ENCODE measurements around the gene ADRA2B. TPM values are rescaled to one million over a fixed set of nuclear protein-coding genes. Genes with fewer than 3 reads are reported as not detected.
A peak's percentile ranks its signal among the peaks of the same experiment; 100 is the strongest.

ADRA2B gene
- total RNA-seq, 1 experiment from 2014 or later, result 0.28 TPM

GRCh38 chr2:96147593-96148201 is 31.3 kb upstream of the ADRA2B start:
- ChIA-PET POLR2A (no interaction called here), CTCF (interaction anchor here (0.7 to 2.2 kb wide), 2 partner anchors 16 to 27 kb away, joined by 3 to 7 read pairs; no protein-coding TSS in a partner anchor)
- no TSS peak for BruUV-seq (replicated peaks)
- DNase-seq (ENCODE audit: low read depth, low spot score) (no peak), ATAC-seq (no peak)
- Histone ChIP-seq H3K4me1 (ENCODE audit: control insufficient read depth, insufficient read depth, low read length) (peaks cover 29% of the 10 kb centered on the region), H3K27me3 (ENCODE audit: control insufficient read depth, insufficient read depth, low read length) (no peaks in the 10 kb centered on the region), H3K4me3 (ENCODE audit: low read depth in 2 of 2, low read length in 2 of 2) (no peak overlapping the region), H3K27ac (ENCODE audit: low read length) (peak overlapping the region; percentile 57; the same call in 1 of the 2 replicates), H3K9me3 (ENCODE audit: control insufficient read depth, insufficient read depth, low read depth, low read length) (no peaks in the 10 kb centered on the region), H3K36me3 (ENCODE audit: control insufficient read depth, insufficient read depth, low read length) (no peaks in the 10 kb centered on the region)
- TF ChIP-seq SIN3A (IDR thresholded peaks at IDR 0.05; ENCODE audit: borderline replicate concordance, insufficient read depth, low read depth, low read length) (no peak), REST (IDR thresholded peaks at IDR 0.05; ENCODE audit: insufficient read depth in 1 of 2, low read depth in 2 of 2, low read length in 1 of 2) (no peak), CTCF (IDR thresholded peaks at IDR 0.05) (no peak), POLR2AphosphoS5 (IDR thresholded peaks at IDR 0.05; ENCODE audit: low read depth, low read length) (no peak), TCF7L2 (IDR thresholded peaks at IDR 0.05; ENCODE audit: low read depth, low read length) (no peak)
- in situ Hi-C loops (cut with HindIII; ENCODE audit: low pct_unique_long_range_greater_than_20kb, low sequenced_read_pairs) (no loop called here), intact Hi-C loops (cut with micrococcal nuclease; ENCODE audit: unreplicated experiment) (no loop called here)

- peak overlapping the region; percentile 59; the same call in 1 of the 2 replicates for H3K27ac ChIP-seq (ENCODE audit: low read length)
- no peaks in the 10 kb centered on the region for H3K27me3 ChIP-seq (ENCODE audit: control insufficient read depth, insufficient read depth, low read length)
- peaks cover 29% of the 10 kb centered on the region for H3K4me1 ChIP-seq (ENCODE audit: control insufficient read depth, insufficient read depth, low read length)
- BruUV-seq (replicated peaks), result no TSS peak
- ChIA-PET POLR2A (no interaction called here), CTCF (interaction anchor here (0.5 to 2.2 kb wide), 3 partner anchors 8 to 28 kb away, joined by 3 to 7 read pairs (median 5); no protein-coding TSS in a partner anchor)
- intact Hi-C loops (cut with micrococcal nuclease; ENCODE audit: unreplicated experiment) (no loop called here), in situ Hi-C loops (cut with HindIII; ENCODE audit: low pct_unique_long_range_greater_than_20kb, low sequenced_read_pairs) (no loop called here)
- TF ChIP-seq TCF7L2 (IDR thresholded peaks at IDR 0.05; ENCODE audit: low read depth, low read length) (no peak; the same call in 1 of the 2 replicates), CTCF (IDR thresholded peaks at IDR 0.05) (no peak), SIN3A (IDR thresholded peaks at IDR 0.05; ENCODE audit: borderline replicate concordance, insufficient read depth, low read depth, low read length) (no peak), REST (IDR thresholded peaks at IDR 0.05; ENCODE audit: insufficient read depth in 1 of 2, low read depth in 2 of 2, low read length in 1 of 2) (no peak), POLR2AphosphoS5 (IDR thresholded peaks at IDR 0.05; ENCODE audit: low read depth, low read length) (no peak)
- no peak overlapping the region for H3K4me3 ChIP-seq (ENCODE audit: low read depth in 2 of 2, low read length in 2 of 2)
- ATAC-seq, result peak; percentile 47
- no peaks in the 10 kb centered on the region for H3K9me3 ChIP-seq (ENCODE audit: control insufficient read depth, insufficient read depth, low read depth, low read length)
- no peaks in the 10 kb centered on the region for H3K36me3 ChIP-seq (ENCODE audit: control insufficient read depth, insufficient read depth, low read length)
- DNase-seq (ENCODE audit: low read depth, low spot score), result no peak
Observed at GRCh38 chr2:96146881-96147592, 30.7 kb upstream of the ADRA2B start.
